ENCODE results near the gene HAUS7.
A peak's percentile ranks its signal among the peaks of the same experiment; 100 is the strongest.

DNA sequence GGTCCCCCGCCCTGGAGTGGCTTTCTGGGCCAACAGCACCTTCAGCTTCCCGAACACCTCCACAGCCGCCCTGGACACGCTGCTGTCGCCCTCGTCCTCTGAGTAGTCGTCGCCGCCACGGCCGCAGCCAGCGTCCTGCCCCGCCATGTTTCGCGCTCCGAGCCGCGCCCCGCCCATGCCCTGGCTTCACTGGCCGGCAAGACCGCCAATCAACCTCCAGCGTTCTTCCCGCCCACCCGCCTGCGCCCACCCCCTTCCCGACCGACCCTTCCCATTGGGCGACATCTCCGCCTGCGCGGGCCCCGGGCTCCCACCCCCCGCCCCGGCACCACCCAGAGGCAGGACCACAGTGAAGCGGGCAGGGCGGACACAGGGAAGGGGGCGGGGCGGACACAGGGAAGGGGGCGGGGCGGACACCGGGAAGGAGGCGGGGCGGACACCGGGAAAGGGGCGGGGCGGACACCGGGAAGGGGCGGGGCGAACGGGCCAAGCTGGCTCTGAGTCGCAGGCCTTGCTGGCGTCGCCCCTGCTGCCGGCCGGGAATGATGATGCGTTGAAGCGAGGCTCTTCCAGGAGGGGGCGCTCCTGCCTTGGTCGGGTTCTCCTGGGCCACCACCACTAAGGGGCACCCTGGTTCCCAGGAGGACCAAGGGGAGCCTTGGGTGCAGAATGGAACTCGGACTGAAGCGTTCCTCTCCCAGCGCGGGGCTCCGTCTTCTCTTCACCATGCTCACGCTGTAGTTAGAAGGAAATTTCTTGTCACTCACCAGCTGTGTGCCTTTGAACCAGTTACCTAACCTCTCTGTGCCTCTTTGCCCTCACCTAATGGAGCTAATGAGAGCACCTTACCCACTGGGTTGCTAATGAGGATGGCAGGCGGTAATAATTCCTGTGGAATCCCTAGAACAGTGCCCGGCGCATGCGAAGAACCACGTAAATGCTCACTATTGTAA, at the start of gene HAUS7:
- TF ChIP-seq, protein P1, sequence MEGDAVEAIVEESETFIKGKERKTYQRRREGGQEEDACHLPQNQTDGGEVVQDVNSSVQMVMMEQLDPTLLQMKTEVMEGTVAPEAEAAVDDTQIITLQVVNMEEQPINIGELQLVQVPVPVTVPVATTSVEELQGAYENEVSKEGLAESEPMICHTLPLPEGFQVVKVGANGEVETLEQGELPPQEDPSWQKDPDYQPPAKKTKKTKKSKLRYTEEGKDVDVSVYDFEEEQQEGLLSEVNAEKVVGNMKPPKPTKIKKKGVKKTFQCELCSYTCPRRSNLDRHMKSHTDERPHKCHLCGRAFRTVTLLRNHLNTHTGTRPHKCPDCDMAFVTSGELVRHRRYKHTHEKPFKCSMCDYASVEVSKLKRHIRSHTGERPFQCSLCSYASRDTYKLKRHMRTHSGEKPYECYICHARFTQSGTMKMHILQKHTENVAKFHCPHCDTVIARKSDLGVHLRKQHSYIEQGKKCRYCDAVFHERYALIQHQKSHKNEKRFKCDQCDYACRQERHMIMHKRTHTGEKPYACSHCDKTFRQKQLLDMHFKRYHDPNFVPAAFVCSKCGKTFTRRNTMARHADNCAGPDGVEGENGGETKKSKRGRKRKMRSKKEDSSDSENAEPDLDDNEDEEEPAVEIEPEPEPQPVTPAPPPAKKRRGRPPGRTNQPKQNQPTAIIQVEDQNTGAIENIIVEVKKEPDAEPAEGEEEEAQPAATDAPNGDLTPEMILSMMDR (conservative IDR thresholded peaks at IDR 0.05; ENCODE audit: low read depth in 2 of 2), result peak; percentile 50 to 88
- peak; percentile 94 for TF ChIP-seq CREB1 (CRISPR knock-in tag; IDR thresholded peaks at IDR 0.05; ENCODE audit: low read depth)
- TF ChIP-seq, protein P2, sequence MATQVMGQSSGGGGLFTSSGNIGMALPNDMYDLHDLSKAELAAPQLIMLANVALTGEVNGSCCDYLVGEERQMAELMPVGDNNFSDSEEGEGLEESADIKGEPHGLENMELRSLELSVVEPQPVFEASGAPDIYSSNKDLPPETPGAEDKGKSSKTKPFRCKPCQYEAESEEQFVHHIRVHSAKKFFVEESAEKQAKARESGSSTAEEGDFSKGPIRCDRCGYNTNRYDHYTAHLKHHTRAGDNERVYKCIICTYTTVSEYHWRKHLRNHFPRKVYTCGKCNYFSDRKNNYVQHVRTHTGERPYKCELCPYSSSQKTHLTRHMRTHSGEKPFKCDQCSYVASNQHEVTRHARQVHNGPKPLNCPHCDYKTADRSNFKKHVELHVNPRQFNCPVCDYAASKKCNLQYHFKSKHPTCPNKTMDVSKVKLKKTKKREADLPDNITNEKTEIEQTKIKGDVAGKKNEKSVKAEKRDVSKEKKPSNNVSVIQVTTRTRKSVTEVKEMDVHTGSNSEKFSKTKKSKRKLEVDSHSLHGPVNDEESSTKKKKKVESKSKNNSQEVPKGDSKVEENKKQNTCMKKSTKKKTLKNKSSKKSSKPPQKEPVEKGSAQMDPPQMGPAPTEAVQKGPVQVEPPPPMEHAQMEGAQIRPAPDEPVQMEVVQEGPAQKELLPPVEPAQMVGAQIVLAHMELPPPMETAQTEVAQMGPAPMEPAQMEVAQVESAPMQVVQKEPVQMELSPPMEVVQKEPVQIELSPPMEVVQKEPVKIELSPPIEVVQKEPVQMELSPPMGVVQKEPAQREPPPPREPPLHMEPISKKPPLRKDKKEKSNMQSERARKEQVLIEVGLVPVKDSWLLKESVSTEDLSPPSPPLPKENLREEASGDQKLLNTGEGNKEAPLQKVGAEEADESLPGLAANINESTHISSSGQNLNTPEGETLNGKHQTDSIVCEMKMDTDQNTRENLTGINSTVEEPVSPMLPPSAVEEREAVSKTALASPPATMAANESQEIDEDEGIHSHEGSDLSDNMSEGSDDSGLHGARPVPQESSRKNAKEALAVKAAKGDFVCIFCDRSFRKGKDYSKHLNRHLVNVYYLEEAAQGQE (IDR thresholded peaks at IDR 0.05; ENCODE audit: unreplicated experiment), result no peak
- no peak for TF ChIP-seq ZNF114 (CRISPR knock-in tag; IDR thresholded peaks at IDR 0.05)

Measured in GM23338 (cell line).